GM23338 (cell line): ENCODE data around the gene MBD5. TPM values are rescaled to one million over a fixed set of nuclear protein-coding genes. Genes with fewer than 3 reads are reported as not detected.

Experiments used
- CREB1 ChIP-seq: fragments of 250-450 bp; sonication (Bioruptor Pico); IDR thresholded peaks from 2 replicates; pipeline ENCODE4 v1.5.0; 2020; ENCODE audit warnings: low read depth, mild to moderate bottlenecking, moderate library complexity
- CTCF ChIP-seq, 2 experiments: fragments of 200-600 bp in 1 of 2; sonication (generic) in 1 of 2; conservative IDR thresholded peaks; 2 replicates each; pipeline versions ENCODE4 v1.5.1 to v1.6.1; 2016 to 2017; ENCODE audit warnings: antibody characterized with exemption in 2 of 2, low read depth in 2 of 2, mild to moderate bottlenecking in 2 of 2, moderate library complexity in 1 of 2
- ETS1 ChIP-seq: IDR thresholded peaks from 2 replicates; pipeline ENCODE4 v1.6.1; 2016; ENCODE audit warnings: antibody characterized with exemption
- EZH2 ChIP-seq: fragments of 200-600 bp; sonication (generic); IDR thresholded peaks from one replicate; pipeline ENCODE4 v1.8.0; 2017; ENCODE audit warnings: antibody characterized with exemption, mild to moderate bottlenecking, low read depth; ENCODE audit not compliant: unreplicated experiment
- EZH2phosphoT487 ChIP-seq: fragments of 200-600 bp; sonication (generic); IDR thresholded peaks from one replicate; pipeline ENCODE4 v1.8.1; 2018; ENCODE audit warnings: antibody characterized with exemption; ENCODE audit not compliant: unreplicated experiment
- POLR2AphosphoS5 ChIP-seq: IDR thresholded peaks from 2 replicates; pipeline ENCODE4 v1.6.1; 2016; ENCODE audit warnings: antibody characterized with exemption, low read depth
- REST ChIP-seq: IDR thresholded peaks from one replicate; pipeline ENCODE4 v1.6.1; 2018; ENCODE audit warnings: antibody characterized with exemption; ENCODE audit not compliant: unreplicated experiment
- STAT1 ChIP-seq: IDR thresholded peaks from one replicate; pipeline ENCODE4 v1.6.1; 2016; ENCODE audit warnings: antibody characterized with exemption; ENCODE audit not compliant: unreplicated experiment
- ZNF331 ChIP-seq: fragments of 250-450 bp; sonication (Bioruptor Pico); IDR thresholded peaks from 2 replicates; pipeline ENCODE4 v1.5.0; 2020; ENCODE audit warnings: low read depth, mild to moderate bottlenecking, moderate library complexity
- ZNF462 ChIP-seq: fragments of 250-450 bp; sonication (Bioruptor Pico); IDR thresholded peaks from 2 replicates; pipeline ENCODE4 v1.5.0; 2020; ENCODE audit warnings: mild to moderate bottlenecking, moderate library complexity
- polyA plus RNA-seq: library from polyadenylated mRNA; unstranded; fragments of >200 nt; fragmentation: Nextera tagmentation; extraction: Ambion mirVana; gene quantifications from 2 replicates; pipeline ENCODE4 v1.2.1, GENCODE V29; 2016
- total RNA-seq: library from RNA; depleted of rRNA; stranded (reverse); fragments of >200 nt; shearing (Covaris generic); gene quantifications from 2 replicates; pipeline ENCODE4 v1.2.3, GENCODE V29; 2014

MBD5 gene
- total and polyA plus RNA-seq, 2 experiments from 2014 or later: 16.2 to 23.1 TPM

GRCh38 chr2:148042219-148042618 lies 21.3 kb downstream of the MBD5 start (continued):
- no peak for TF ChIP-seq ZNF462
- TF ChIP-seq CREB1: no peak
- TF ChIP-seq ZNF331 (CRISPR knock-in tag): no peak
- no peak for TF ChIP-seq EZH2
- no peak for TF ChIP-seq ETS1
- no peak for TF ChIP-seq STAT1
- TF ChIP-seq REST: no peak
- TF ChIP-seq CTCF (conservative IDR thresholded peaks at IDR 0.05; ENCODE audit: low read depth in 2 of 2): no peak
- TF ChIP-seq POLR2AphosphoS5: no peak
- no peak for TF ChIP-seq EZH2phosphoT487
